Esophagus muscularis mucosa (tissue), 3 donors: ENCODE measurements around the gene SLC25A47.

ENCODE experiments used
- CTCF ChIP-seq, 3 experiments: fragments of 200-600 bp in 2 of 3; fragments of 450-650 bp in 1 of 3; sonication (generic) in 2 of 3; IDR thresholded peaks; one replicate each; pipeline ENCODE4 v1.5.1; 2017 to 2019; ENCODE audit warnings: antibody characterized with exemption in 3 of 3, mild to moderate bottlenecking in 2 of 3, moderate library complexity in 1 of 3
- POLR2A ChIP-seq: fragments of 450-650 bp; IDR thresholded peaks from one replicate; pipeline ENCODE4 v1.6.1; 2017; ENCODE audit warnings: antibody characterized with exemption, moderate library complexity, mild to moderate bottlenecking, low read depth

GRCh38 chr14:100358396-100358795 is 35.3 kb downstream of the SLC25A47 start:
- TF ChIP-seq CTCF (IDR thresholded peaks at IDR 0.05) (no peak), POLR2A (no peak)
